ENCODE data around the gene CDH8. TPM values are rescaled to one million over a fixed set of nuclear protein-coding genes. Genes with fewer than 3 reads are reported as not detected.

Gene CDH8
- total RNA-seq, 1 donor = not detected

DNA sequence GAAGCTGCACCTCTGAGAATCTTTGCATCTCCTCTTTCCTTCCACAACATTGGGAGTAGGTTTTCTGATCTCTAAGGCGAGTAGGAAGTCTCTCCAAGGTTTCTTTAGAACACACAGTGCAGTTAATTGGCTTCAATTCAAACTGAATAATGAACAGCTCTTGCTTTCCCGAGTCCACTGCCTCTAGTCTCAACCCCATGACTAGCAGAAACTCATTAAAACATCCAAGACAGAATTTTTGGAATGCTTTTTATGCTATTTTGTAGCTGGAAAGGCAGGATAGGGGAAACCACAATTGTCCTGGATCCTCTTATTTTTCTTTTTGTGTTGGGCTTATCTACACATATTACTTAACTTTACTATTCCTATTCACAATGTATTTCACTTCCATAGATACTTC is 206.6 kb downstream of the CDH8 start:
- no peak for DNase-seq (ENCODE audit: low read depth)
- no peak overlapping the region for H3K4me3 ChIP-seq (ENCODE audit: low read depth, low read length)
- TF ChIP-seq, protein P1, sequence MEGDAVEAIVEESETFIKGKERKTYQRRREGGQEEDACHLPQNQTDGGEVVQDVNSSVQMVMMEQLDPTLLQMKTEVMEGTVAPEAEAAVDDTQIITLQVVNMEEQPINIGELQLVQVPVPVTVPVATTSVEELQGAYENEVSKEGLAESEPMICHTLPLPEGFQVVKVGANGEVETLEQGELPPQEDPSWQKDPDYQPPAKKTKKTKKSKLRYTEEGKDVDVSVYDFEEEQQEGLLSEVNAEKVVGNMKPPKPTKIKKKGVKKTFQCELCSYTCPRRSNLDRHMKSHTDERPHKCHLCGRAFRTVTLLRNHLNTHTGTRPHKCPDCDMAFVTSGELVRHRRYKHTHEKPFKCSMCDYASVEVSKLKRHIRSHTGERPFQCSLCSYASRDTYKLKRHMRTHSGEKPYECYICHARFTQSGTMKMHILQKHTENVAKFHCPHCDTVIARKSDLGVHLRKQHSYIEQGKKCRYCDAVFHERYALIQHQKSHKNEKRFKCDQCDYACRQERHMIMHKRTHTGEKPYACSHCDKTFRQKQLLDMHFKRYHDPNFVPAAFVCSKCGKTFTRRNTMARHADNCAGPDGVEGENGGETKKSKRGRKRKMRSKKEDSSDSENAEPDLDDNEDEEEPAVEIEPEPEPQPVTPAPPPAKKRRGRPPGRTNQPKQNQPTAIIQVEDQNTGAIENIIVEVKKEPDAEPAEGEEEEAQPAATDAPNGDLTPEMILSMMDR (IDR thresholded peaks at IDR 0.05; ENCODE audit: insufficient read depth, low read depth, low read length) = no peak

DNA sequence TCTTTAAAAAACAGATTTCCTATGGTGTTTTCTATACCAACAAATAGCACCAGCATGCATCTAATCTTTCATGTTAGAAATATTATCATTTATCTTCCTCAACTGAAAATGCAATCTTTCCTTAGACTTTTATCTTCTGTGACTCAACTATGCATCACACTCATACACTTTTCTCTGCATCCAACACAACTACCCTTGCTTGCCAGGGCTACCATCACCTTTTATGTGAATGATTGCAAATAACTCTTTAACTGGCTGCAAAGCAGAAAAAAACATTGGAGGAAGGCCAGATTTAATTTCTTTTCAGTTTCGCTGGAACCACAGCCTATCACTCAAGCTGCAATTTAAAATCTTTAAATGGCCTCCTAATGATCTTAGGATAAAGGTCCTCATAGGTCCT is 212.9 kb downstream of the CDH8 start:
- no peak for DNase-seq (ENCODE audit: low read depth)
- TF ChIP-seq, protein P1 (IDR thresholded peaks at IDR 0.05; ENCODE audit: insufficient read depth, low read depth, low read length) = no peak
- no peak overlapping the region for H3K4me3 ChIP-seq (ENCODE audit: low read depth, low read length)

DNA sequence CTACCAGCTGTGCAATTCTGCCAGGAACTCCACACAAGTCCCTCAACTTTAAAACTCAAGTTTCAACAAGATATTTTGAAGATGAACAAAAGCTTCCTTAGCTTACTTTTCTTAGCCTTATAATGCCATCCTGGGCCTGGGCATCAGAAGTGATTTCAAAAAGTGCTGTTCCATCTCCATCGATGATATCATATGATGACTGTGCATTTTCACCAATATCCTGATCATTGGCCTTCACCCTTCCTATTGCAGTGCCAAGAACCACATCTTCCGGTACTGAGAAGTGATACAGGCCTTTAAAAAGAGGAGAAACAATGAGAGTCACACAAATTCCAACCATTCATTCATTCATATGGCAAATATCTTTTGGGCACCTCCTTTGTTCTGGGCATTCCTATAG is 215.4 kb downstream of the CDH8 start:
- no peak overlapping the region for H3K4me3 ChIP-seq (ENCODE audit: low read depth, low read length)
- DNase-seq (ENCODE audit: low read depth) = no peak
- TF ChIP-seq, protein P1 (IDR thresholded peaks at IDR 0.05; ENCODE audit: insufficient read depth, low read depth, low read length) = no peak

DNA sequence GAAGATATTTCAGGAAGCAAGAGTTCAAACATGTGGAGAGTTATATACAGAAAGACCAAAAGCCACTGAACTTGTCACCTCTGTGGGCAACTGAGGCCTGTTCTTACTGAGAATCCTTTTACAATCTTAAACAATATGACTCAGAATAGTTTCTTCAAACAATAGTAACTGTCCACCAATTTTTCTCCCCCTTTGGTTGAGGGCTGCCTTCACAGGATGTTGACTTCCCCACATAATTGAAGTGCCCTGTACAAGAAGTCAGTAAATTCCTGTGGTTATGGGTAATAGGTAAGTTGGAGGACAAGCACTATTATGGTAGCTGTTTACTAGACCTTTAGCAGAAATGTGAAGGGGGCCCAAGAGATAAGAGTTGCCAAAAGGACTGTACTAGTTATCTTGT is 215.8 kb downstream of the CDH8 start:
- DNase-seq (ENCODE audit: low read depth) = no peak
- TF ChIP-seq, protein P1 (IDR thresholded peaks at IDR 0.05; ENCODE audit: insufficient read depth, low read depth, low read length) = no peak

GRCh38 chr16:61818850-61819249 is 217.4 kb downstream of the CDH8 start:
- TF ChIP-seq, protein P1 (IDR thresholded peaks at IDR 0.05; ENCODE audit: insufficient read depth, low read depth, low read length) = no peak

More for the DNA sequence above, 215.8 kb downstream of the CDH8 start:
- no peak overlapping the region for H3K4me3 ChIP-seq (ENCODE audit: low read depth, low read length)

GRCh38 chr16:61817583-61818278 is 218.5 kb downstream of the CDH8 start:
- no peak for DNase-seq (ENCODE audit: low read depth)
- no peak overlapping the region for H3K4me3 ChIP-seq (ENCODE audit: low read depth, low read length)
- TF ChIP-seq, protein P1 (IDR thresholded peaks at IDR 0.05; ENCODE audit: insufficient read depth, low read depth, low read length) = no peak

More at GRCh38 chr16:61818850-61819249, 217.4 kb downstream of the CDH8 start:
- H3K4me3 ChIP-seq (ENCODE audit: low read depth, low read length) = no peak overlapping the region
- no peak for DNase-seq (ENCODE audit: low read depth)

Measured in fibroblast of villous mesenchyme (primary cell).